Neutrophil (primary cell): ENCODE results near the gene ZC3H7A.

Source experiments
- H3K27ac ChIP-seq: fragments of 200-600 bp; sonication (generic); 2 replicates; pipeline ENCODE4 v1.5.1; 2016; ENCODE audit warnings: mild to moderate bottlenecking, moderate library complexity
- H3K27me3 ChIP-seq: fragments of 200-600 bp; sonication (generic); 2 replicates; pipeline ENCODE4 v1.6.0; 2016; ENCODE audit warnings: mild to moderate bottlenecking
- H3K36me3 ChIP-seq: fragments of 200-600 bp; sonication (generic); 2 replicates; pipeline ENCODE4 v1.5.1; 2017
- H3K4me1 ChIP-seq, 2 experiments: fragments of 200-600 bp in 1 of 2; sonication (generic) in 1 of 2; 1 replicate in 1 of 2; 2 replicates in 1 of 2; pipeline versions ENCODE4 v1.5.1 to v1.6.1; 2013 to 2016; ENCODE audit warnings: low read depth in 1 of 2, low read length in 1 of 2, mild to moderate bottlenecking in 1 of 2, moderate library complexity in 1 of 2; ENCODE audit not compliant: control insufficient read depth in 1 of 2, insufficient read depth in 1 of 2
- H3K4me3 ChIP-seq, 2 experiments: fragments of 200-600 bp in 1 of 2; sonication (generic) in 1 of 2; 1 replicate in 1 of 2; 2 replicates in 1 of 2; pipeline ENCODE4 v1.5.1; 2013 to 2016; ENCODE audit warnings: low read depth in 1 of 2, low read length in 1 of 2, mild to moderate bottlenecking in 1 of 2, moderate library complexity in 1 of 2
- H3K9me3 ChIP-seq: fragments of 200-600 bp; sonication (generic); 2 replicates; pipeline ENCODE4 v1.5.1; 2016
- TF ChIP-seq, protein P1 (sequence below): fragments of 200-600 bp; sonication (generic); IDR thresholded peaks from 2 replicates; pipeline ENCODE4 v1.5.1; 2016; ENCODE audit warnings: antibody characterized with exemption

The ZC3H7A gene

DNA sequence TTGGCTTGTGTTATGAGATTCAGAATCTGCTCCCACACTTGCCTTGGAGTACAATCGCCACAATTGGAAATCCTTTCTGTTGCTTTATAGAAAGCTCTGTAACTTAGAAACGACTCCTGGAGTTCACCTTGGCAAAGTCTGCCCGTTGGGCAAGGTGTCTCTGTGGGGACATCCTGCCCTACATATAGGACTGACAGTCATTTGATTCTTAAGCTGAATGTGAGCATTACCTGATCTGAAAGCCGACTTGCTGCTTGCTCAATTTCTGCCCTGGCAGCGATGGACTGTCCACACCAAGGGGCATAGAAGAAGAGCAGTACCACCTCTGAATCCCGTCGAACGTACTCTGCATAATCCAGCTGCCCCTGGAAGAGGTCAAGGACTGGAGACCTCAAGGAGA is 61.3 kb downstream of the ZC3H7A start:
- TF ChIP-seq, protein P1, sequence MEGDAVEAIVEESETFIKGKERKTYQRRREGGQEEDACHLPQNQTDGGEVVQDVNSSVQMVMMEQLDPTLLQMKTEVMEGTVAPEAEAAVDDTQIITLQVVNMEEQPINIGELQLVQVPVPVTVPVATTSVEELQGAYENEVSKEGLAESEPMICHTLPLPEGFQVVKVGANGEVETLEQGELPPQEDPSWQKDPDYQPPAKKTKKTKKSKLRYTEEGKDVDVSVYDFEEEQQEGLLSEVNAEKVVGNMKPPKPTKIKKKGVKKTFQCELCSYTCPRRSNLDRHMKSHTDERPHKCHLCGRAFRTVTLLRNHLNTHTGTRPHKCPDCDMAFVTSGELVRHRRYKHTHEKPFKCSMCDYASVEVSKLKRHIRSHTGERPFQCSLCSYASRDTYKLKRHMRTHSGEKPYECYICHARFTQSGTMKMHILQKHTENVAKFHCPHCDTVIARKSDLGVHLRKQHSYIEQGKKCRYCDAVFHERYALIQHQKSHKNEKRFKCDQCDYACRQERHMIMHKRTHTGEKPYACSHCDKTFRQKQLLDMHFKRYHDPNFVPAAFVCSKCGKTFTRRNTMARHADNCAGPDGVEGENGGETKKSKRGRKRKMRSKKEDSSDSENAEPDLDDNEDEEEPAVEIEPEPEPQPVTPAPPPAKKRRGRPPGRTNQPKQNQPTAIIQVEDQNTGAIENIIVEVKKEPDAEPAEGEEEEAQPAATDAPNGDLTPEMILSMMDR, result no peak
- no peak overlapping the region for H3K4me3 ChIP-seq
- no peak overlapping the region for H3K27ac ChIP-seq
- H3K4me1 ChIP-seq, result peaks cover 6 to 7% of the 10 kb centered on the region in 2 experiments
- peaks cover 58% of the 10 kb centered on the region for H3K36me3 ChIP-seq
- no peaks in the 10 kb centered on the region for H3K9me3 ChIP-seq
- H3K27me3 ChIP-seq, result no peaks in the 10 kb centered on the region

DNA sequence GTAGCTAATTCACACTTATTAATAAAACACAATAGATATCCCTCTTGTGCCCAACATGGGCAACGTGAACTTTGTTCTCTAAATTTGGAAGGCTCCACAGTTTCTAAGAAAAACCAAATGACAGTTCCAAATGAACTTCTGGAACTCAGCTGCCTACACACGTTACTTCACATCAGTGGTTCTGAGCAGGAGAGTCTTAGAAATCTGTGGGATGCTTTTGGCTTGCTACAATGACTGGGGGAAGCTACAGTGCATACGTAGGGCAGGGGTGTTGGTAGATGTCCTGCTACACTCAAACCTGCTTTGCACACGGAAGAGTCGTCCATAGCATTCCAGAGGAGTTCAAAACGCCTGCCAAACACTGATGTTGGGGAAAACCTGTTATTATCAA is 62.4 kb downstream of the ZC3H7A start:
- Histone ChIP-seq H3K27ac (no peak overlapping the region), H3K4me3 (no peak overlapping the region), H3K27me3 (no peaks in the 10 kb centered on the region), H3K4me1 (peaks cover 0 to 3% of the 10 kb centered on the region in 2 experiments), H3K36me3 (peaks cover 62% of the 10 kb centered on the region), H3K9me3 (no peaks in the 10 kb centered on the region)
- TF ChIP-seq, protein P1, result no peak

DNA sequence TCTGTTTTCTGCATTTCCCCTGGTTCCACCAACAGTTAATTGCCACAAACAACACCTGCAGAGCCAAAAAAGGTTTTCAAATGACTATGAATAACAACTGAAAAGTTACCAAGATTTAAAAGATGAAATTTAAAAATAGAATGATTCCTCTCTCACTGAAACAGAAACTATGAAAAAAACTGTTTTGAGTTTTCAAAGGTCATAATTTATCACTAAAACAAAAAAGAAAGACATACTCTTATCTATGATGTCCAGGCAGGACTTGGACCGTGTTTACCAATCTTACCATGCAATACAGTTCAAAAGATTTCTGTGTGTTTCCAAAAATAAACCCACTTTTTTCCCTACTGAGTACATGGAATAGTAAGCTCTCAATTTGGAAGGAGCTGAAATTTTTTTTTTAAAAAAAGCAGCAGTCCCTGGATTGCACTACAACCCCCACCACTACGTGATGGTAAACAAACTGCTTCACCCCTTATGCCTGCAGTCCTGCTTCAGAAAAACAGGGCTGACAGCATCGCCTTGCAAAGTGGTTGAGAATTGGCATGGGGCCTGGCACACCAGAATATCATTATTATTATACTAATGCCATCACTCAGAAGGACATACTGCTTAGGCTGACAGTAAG is 62.9 kb downstream of the ZC3H7A start:
- H3K9me3 ChIP-seq, result no peaks in the 10 kb centered on the region
- H3K27ac ChIP-seq, result no peak overlapping the region
- H3K36me3 ChIP-seq, result peaks cover 66% of the 10 kb centered on the region

DNA sequence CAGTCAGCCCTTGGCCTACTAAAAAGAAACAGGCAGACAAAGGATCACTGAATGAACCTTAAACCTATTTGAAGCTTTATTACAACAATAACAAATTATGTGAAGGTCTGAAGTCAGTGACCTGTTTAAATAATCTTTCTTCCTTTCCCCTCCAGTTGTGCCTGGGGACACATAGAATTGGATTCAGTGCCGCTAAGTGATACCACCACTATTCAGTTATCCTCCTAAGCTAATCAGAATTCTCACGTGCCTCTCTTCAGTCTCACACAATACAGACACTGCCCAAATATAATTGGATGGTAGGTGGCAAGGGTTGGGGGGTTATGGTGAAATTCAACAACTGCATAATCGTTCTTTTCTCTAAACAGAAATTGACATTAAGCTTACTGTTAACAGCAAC is 65.8 kb downstream of the ZC3H7A start:
- TF ChIP-seq, protein P1, result no peak

More for the DNA sequence above, 62.9 kb downstream of the ZC3H7A start:
- Histone ChIP-seq H3K4me3 (no peak overlapping the region), H3K27me3 (no peaks in the 10 kb centered on the region), H3K4me1 (peaks cover 0 to 3% of the 10 kb centered on the region in 2 experiments)
- TF ChIP-seq, protein P1, result no peak

DNA sequence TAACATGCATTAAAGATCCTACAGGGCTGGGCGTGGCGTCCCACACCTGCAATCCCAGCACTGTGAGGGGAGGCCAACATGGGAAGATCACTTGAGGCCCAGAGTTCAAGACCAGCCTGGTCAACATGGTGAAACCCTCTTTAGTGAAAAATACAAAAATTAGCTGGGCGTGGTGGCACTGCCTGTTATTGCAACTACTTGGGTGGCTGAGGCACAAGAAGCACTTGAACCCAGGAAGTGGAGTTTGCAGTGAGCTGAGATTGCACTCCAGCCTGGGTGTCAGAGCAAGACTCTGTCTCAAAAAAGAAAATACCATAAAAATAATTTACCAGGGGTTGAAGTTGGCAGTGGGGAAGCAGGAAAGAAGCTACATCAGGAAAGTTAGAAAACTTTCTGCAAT is 67.3 kb downstream of the ZC3H7A start:
- TF ChIP-seq, protein P1, result no peak
- no peaks in the 10 kb centered on the region for H3K9me3 ChIP-seq
- no peak overlapping the region for H3K27ac ChIP-seq
- H3K4me3 ChIP-seq, result no peak overlapping the region
- H3K27me3 ChIP-seq, result no peaks in the 10 kb centered on the region
- peaks cover 16 to 20% of the 10 kb centered on the region in 2 experiments for H3K4me1 ChIP-seq
- peaks cover 64% of the 10 kb centered on the region for H3K36me3 ChIP-seq

More for the DNA sequence above, 65.8 kb downstream of the ZC3H7A start:
- H3K9me3 ChIP-seq, result no peaks in the 10 kb centered on the region
- no peak overlapping the region for H3K4me3 ChIP-seq
- peaks cover 16 to 20% of the 10 kb centered on the region in 2 experiments for H3K4me1 ChIP-seq
- H3K27ac ChIP-seq, result no peak overlapping the region
- peaks cover 70% of the 10 kb centered on the region for H3K36me3 ChIP-seq
- no peaks in the 10 kb centered on the region for H3K27me3 ChIP-seq
